GM18520 (cell line): ENCODE results near the gene SAMD10.

Source experiments
- ATAC-seq: cut with Tn5 transposase; IDR thresholded peaks from one replicate; pipeline ENCODE4 v1.9.1; 2021; ENCODE audit not compliant: unreplicated experiment

SAMD10 gene

DNA sequence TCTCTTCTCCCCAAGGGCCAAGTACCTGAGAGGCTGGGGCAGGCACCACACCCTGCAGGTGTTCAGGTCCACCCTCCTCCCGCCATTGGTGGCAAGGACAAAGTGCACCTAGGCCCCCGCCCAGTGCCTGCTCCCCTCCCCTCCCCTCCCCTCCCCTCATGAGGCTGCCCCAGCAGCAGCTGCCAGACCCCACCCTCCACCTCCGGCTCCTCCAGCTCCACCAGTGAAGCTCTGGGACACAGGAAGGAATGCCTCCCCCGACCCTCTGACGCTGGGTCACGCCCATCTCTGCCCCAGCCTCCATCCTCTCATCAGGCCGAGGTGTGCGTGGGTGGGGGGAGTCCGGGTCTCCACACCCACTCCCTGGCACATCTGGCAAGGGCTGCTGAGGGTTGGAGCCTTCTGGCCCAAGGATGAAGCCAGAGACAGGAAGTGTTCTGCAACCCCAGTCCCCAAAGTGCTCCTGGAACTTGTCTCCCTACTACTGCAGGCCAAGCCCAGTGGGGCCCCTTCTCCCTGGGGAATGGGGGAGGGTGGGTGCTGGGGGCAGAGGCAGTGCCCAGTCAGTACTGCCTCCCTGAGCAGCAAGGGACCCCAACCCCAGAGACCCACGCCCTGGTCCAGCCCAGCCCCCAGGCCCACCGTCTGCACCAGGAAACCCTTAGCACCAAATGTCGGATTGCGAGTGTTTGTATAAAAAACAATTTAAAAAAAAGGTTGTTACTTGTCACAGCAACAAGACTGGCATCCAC, 21.6 kb downstream of the SAMD10 start:
- ATAC-seq: no peak

DNA sequence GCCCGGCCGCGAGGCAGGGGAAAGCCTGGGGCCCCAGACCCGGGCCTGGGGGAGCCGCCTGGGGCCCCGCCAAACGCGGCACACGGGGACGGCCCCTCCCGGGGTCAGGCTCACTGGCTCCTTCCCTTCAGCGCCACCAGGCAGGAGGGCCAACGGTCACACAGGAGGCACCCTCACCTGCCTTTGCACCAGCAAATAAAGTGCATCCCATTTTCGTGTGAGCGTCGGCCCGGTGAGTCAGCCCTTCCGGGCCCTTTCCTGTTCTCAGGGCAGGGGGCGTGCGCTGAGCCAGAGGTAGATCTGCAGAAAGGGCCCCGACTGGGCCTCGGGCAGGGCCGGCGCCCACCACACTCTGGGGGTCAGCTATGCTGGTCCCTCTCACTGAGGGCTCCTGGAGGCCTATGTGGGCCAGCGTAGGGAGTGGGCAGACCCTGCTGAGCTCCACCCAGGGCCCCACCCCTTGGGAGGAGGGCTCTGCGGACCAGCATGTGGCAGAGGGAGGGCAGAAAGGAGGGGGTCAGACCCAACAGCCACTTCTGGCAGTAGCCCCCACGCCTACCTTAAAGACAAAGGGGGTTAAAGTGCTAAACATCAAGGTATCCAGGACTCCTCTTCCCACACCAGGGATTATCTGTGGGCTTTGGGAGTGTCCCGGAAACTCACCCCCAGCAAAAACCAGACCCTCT, 22.3 kb downstream of the SAMD10 start:
- no peak for ATAC-seq

DNA sequence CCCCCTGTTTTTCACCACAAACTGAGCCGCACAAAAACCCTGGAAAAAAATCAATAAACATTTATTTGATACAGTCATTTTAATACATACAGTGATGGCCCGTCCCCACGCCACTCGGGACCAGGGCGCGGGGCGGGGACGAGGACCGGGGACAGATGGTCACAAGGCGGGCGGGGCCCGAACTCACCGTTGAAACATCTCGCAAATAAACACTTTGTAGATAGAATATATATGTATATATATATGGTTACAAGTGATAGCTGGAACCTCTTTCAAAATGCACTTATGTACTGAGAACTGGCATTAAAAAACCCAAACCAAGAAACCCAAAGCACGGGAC, 22.8 kb downstream of the SAMD10 start:
- peak; percentile 4 for ATAC-seq

DNA sequence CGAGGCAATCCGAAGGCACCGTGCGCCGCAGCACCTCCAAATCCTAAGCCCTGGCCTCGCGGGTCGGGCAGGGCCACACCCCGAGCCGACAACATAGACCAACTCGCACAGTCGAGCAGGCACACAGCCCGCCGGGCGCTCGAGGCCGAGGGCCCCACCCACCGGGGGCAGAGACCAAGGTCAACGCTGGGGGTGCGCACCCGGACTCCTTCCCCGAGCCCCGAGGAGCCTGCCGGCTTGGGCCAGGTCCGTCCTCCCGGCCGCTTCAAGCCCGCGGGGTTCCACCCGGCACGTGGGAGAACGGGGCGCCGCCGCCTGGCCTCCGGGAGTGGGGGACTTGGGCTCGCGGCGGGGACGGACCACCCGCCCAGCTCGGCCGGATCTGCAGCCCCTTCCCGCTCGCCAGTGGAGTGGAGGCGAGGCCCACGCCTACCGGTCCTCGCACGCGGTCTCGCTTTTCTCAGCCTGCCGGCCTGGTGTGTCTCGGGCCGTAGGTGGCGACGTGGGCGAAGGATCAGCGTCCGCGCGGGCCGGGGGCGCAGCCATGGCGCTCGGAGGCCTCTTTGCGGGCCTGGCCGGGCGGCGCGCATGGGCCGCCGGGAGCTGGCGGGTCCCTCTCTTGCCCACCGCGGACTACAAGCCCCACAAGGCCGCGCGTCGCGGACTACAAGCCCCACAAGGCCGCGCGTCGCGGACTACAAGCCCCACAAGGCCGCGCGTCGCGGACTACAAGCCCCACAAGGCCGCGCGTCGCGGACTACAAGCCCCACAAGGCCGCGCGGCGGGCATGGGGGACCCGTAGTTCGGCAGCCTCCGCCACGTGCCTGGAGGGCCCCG, 23.4 kb downstream of the SAMD10 start, which contains the start of gene UCKL1:
Gene UCKL1 (minus strand): TSS at position 590 of the 837 bp plus-strand sequence. CDS start 44 bp downstream, at position 546.
- peak; percentile 74 for ATAC-seq

DNA sequence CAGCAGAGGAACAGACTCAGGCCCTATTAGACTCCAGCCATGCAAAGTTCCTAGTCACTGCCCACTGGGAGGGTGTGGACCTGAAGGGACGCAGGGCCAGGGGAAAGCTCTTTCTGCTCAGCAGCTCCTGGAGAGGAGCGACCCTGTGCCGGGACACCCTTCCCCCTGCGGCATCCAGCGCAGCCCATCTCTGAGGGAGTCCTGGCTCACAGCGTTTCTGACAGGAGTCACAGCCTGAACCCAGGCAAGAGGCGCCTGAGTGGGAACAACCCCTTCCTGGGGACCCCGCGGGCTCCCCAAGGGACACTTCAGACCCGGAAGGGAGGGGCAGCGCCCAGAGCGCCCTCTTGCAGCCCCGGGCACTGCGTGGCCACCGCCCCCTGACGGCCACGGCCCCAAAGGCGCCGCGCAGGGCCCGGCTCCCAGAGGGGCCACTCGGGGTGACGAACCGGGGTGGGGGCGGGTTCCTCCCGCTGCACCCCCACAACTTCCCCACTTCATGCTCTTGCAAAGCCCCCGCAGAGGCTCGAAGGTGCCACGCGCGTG, 24.1 kb downstream of the SAMD10 start:
- no peak for ATAC-seq

DNA sequence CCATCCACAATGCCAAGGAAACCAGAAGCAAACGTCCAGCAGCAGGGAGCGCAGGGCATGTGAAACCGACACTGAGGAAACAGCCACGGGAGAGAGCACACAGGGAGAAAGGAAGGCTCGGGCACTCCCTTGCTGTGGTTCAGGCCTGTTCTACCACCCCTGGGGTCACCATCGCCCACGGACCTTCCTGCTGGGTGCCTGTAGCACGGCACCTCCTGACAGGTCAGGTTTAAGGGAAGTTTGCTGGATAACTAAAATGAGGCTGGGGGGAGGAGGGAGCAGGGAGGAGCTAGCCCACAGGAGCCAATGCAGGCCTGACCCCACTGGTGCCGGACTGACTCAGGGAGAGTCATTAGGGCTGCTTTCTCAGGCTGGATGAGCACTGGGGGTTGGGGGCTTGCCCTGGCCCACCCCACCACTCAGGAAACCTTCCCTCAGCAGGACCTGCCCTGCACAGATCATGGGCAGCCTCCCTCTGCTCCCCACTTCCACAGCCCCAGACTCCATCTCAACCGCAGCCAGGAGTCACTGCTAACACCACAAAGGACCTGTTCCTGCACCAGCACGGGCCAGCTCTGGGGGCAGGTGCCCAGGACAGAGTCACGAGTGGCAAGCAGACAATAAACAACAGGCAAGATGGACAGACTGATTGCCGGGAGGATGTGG, 25.5 kb downstream of the SAMD10 start:
- ATAC-seq: no peak

DNA sequence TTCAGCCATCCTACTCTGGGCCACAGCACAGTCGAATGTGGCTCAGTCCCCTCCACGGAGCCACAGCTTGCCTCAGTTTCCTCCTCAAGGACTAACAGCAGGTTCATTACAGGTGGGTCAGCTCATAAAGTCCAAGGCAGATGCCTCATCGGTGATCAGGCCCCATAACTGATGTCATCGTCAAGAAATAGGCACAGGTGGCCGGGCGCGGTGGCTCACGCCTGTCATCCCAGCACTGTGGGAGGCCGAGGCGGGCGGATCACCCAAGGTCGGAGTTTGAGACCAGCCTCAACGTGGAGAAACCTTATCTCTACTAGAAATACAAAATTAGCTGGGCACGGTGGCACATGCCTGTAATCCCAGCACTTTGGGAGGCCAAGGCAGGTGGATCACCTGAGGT, 26.7 kb downstream of the SAMD10 start:
- ATAC-seq: no peak

DNA sequence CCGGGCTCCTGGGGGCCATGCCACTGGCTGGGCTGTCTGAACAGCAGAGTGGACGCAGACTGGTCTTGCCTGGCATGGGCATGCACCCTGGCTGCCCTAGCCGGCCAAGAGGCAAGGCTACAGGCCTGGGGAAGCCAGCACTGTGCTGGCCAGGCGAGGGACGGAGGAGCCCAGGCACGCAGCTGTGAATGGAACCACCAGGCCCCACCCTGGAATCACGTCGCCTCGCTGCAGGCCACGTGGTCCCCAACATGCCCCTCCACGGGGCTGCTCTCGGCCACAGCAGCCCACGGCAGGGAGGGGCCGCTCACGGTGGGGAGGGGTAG, 27.3 kb downstream of the SAMD10 start:
- ATAC-seq: no peak

DNA sequence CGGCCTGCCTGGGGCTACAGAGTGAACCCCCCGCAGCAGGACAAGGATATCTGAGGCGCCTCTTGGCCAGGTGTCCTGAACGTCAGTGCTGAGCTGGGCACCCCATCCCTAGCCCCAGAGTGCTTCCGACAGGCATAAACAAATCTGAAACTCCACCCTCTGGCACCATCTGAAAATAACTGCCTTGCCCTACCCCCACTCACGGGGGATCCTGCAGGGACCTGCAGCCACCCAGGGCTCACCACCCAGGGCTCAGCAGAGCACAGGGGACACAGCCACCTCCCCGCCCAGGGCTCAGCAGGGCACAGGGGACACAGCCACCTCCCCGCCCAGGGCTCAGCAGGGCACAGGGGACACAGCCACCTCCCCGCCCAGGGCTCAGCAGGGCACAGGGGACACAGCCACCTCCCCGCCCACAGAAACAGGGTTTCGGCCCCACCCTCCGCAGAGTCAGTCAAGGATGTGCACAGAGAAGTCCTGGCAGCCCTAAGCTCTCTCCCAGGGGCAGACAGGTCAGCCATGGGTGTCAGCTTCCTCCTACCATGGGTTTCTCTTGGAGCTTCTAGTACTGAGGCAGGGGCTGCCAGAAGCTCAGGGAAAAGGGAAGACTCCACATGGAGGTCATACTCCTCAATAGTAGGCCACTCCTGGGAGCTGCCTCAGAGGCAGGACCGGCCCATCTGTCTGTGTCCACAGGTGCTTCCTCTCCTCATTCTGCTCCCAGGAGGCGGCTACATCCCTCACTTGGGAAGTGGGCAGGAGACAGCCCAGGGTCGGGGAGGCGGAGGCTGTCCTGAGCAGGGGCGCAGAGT, 27.8 kb downstream of the SAMD10 start:
- no peak for ATAC-seq

DNA sequence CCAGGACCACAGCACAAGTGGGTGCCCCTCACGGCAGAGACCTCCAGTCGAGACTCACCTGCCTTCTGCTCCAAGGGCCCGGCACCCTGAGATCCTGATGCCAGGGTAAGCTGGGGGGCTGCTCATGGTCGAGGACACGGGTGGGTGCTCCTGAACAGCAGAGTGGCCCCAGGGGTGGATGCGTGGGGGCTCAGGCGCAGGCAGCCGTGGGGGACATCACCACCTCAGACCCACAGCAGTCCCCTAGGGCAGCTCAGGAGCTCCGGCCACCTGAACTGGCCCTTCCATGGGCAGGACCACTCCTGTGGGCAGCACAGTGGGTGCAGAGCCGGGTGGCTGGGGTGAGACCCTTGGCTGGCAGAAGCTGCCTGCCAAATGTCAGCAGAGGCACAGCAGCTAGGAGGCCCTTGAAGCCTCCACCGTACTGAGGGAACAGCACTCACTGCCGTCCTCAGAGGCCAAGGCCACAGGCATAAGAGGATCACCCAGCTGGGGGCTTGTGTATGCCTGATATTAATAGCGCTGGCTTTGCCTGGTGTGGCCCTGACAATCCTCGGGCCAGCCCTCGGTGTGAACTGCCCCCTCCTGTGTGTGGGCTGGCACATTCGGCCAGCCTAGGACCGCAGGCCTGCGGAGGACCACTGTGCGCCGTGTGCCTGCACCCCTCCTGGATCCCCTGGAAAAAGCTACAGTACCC, 28.6 kb downstream of the SAMD10 start:
- no peak for ATAC-seq

DNA sequence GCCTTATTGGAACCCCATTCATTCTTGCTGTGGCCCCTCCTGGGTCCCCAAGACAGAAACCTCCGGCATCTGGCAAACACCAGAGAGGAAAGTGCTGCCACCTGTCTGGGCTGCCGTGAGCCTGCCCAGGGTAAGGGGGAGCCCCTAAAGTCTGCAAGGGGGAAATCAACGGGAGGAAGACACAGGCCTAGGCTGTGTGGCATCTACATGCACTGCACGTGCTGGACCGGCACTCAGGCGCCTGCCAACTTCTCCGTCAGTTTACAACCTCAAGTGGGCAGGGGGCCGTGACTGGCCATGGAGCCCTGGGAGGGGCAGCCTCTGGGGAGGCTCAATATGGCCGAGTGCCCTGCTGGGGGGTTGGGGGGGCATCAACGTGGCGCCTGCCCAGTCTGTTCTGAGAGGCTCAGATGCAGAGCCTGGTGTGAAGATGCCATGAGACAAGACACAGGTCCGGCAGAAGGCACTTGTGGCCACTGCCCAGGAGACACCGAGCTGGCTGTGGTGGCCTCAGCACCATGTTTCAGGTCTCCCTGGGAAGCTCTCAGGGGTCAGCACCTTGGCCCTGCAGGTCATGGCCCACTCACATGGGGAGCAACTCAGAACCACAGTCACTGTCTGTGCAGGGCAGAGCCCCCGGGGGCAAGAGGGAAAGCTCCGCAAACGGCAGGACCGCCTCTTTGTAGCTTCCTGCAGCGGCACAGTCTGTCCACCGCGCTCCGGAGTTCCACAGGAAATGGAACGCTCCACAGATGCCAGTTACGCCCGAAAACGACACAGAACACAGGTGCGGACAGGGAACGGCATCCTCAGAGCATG, 31.6 kb downstream of the SAMD10 start:
- ATAC-seq: no peak

DNA sequence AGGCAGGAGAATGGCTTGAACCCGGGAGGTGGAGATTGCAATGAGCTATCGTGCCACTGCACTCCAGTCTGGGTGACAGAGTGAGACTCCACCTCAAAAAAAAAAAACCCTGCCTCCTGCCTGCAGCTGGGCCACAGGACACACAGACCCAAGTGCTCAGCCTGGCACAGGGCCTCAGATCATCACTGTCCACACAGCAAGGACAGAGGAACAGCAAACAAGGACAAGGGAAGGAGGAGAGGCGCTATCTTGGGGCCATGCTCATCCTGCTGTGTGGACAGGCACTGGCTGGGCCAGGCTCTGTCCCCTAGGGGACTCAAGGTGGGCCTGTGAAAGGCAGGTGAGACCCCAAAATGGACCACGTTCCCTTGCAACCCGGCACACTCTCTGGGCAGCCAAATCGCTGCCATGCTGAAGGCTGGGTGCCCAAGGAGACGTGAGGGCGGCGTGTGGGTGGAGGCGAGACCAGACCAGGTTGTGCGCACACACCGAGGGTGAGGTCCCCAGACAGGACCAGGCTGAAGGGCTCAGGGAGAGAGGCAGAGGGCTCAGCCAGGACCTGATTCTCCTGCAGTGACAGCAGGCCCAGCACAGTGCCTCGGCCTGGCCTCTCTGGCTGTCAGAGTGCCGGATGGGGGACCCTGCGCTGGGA, 32.3 kb downstream of the SAMD10 start:
- ATAC-seq: no peak

DNA sequence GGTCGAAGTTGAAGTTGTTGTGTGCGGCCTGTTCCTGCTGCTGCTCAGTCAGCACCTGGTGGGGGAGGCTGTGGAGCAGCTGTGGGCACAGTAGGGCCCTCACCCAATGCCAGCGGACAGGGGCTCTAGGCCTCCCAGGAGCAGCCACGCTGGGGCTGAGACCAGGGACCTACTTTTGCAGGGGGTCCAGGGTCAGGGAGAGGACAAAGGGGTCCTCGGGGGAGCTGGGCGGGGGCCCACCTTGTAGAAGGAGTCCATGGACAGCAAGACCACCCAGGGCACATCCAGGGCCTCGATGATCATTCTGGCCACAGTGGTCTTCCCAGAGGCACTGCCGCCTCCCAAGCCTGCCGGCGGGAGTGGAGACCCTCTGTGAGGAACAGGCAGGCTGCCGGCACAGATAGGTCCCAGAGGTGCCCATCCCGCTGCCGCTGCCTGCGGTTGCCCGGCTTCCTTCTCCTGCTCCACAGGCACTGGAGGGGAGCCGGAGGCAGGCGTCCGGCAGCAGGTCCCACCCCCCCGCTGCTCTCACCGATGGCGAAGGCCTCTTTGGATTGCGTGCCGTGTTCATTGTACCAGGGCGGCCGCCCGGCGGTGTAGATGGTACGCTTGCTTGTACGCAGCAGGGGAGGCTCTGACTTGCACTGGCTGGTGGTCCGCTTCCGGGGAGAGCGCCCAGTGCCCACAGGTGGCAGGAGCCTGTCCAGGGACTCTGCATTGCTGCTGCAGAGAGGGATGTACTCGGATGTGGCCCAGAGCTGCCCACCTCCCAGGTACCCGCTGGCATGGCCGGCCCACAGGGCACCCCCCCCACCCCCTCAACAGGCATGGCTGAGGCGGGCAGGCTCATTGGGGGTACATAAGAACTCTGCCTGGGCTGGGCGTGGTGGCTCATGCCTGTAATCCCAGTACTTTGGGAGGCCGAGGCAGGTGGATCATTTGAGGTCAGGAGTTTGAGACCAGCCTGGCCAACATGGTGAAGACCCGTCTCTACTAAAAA, 33.2 kb downstream of the SAMD10 start:
- ATAC-seq: no peak

DNA sequence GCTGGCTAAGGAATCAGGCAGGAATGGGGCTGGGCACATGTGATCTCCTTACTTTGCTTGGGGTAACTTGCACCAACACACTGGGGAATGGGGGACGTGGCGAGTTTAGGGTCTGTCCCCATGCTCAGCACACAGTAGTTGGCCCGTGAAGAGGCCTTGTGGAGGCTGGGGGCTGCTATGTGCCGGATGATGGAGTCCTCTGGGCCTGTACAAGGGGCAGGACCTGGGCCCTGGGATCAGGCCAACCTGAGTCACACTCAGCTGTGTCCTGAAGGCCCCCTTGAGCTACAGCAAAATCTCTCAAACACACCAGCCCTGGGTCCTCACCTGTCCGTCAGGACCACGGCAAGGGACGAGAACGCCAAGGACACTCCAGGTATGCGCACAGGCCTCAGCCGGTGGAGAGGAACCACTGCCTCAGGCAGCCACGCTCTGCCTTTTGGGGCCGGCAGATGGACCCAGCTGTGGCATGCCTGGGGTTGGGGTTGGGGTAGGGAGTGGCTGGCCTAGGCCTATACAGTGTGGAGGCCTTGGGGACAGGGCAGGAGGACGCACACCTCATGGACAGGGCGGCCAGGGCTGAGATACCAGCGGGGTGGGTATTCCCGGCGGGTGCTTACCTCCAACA, 34.3 kb downstream of the SAMD10 start:
- no peak for ATAC-seq

DNA sequence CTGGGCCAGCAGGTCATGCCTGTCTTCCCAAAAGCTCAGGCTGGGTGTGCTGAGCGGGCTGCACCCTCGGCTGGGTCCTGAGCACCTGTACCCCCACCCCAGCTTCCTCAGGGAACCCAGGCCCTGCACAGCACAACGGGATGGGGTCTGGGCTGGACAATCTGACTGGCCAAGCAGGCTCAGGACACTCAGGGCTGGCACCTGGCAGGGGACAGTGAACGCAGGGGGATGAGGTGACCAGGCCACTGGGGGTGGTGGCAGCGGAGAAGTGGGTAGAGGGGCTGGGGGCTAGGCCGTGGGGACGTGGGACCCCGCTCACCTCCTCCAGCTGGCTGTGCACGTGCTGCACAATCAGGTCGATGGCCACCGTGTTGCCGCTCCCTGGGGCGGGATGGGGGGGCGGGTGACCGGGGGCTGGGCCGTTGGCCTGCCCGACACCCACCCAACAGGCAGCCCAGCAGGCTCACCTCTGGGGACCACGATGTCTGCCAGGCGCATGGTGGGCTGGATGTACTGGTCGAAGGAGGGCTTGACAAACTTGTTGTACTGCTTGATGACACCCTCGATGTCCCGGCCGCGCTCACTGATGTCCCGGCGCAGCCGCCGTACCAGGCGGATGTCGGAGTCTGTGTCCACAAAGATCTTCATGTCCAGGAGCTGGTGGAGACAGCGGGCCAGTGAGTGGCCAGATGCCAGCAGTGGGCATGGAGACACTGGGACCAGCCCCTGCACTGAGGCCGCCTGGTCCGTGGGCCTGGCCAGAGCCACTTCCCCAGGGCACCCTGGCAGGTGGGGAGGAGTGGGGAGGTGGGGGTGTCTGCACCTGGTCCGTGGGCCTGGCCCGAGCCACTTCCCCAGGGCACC, 35.1 kb downstream of the SAMD10 start:
- ATAC-seq: no peak

DNA sequence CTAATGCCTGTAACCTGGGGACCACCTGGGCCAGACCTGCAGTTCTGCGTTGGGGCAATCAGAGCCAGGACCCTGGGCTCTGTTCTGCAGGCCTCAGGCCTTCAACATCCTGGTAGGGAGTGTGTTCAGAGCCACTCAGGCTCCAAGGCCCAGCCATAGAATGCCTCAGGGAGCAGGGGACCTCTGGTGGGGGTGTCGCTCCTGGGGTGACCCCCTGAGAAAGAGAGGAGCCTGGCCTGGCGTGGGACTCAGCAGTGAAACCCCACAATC, 35.7 kb downstream of the SAMD10 start:
- ATAC-seq: no peak
